GM19467 (cell line): Measurements from ENCODE around the gene GRM7.

Source experiments
- ATAC-seq: cut with Tn5 transposase; IDR thresholded peaks from one replicate; pipeline ENCODE4 v1.9.1; 2021; ENCODE audit warnings: mild to moderate bottlenecking, moderate library complexity; ENCODE audit not compliant: unreplicated experiment

GRM7 gene

DNA sequence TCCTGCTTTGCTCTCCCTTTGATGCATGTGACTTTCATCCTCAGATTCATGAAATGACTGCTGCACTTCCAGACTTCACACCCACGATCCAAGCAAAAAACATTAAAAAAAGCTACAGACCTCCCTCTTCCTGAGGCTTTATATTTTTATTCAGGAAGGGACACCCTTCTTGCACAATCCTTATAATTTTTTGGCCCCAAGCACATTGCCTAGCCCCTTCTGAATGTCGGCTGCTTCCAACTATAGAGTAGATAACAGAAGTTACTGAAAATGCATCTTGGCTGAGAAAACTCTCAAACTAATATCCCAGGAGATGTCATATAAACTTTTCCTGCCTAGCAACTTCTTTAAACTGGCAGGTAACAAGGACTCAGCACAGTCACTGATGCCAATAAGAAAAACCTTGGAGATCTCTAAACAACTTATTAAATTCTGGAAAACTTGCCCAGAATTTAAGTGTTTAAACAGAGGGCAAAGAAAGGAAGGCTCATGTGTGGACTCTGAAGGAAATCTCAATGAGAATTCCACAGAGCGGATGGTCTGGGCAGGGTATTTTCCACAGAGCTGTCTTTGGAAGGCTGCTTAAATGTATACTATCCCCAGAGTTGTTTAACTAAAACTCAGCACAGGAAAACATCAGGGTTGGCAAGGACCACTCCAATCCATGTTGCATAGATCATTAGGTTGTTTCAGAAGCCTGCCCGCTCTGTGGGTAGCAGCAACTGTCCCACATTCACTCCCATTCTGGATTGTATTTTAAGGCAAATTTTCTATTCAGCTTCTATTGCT is 893.9 kb downstream of the GRM7 start:
- ATAC-seq = no peak

DNA sequence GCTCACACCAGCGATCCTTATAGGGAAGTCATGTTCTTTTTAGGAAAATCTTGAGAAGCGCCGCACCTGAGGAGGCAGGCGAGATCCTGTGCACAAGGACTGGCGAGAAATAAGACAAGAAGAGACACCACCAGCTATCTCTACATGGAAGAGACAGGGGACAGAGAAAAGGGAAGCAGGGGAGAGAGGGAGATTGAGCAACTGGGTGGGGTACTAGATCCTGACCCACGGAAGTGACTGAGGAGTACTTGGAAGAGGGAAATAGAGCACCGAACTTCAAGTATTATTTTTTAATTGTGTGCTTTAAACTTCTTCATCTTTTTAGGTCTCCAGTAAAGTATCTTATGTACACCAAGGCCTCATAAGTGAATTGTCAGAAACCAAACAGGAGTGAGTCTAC is 898.7 kb downstream of the GRM7 start:
- ATAC-seq = no peak

DNA sequence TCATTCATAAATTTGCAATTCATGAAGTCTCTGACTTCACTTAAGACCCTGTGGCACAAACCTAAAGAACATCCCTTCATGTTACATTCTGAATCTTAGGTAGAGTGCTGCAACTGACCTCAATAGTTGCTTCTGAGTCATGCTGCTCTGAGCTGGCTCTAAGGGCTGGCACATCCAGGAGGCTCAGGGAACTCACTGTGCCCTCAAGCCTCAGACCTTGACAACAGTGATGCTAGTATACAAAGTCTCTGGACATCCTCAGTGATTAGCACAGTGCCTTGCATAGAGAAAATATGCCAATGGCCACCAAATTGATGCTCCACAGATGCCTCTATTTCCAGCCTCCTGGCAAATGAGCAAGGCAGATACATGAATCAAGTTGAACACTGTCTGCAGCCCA is 899.8 kb downstream of the GRM7 start:
- ATAC-seq = no peak

DNA sequence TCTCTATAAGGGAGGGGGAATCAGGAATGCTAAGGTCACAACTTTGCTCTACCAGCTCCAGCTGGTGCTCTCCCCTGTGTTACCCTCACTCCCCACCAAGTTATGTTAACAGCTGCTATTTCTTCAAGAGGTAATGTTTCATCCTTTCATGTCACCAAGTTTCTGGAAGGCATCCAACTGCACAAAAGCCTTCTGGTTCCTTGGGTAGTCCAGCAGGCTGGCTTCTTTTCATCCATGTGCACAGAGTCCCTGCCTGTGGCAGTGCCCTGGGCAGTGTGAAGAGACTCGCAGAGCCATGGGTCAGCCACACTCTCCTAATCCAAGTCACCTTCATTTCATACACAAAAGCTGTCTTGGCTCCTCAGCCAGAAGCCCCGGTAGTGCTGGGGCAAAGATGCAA is 903.2 kb downstream of the GRM7 start:
- ATAC-seq = no peak

DNA sequence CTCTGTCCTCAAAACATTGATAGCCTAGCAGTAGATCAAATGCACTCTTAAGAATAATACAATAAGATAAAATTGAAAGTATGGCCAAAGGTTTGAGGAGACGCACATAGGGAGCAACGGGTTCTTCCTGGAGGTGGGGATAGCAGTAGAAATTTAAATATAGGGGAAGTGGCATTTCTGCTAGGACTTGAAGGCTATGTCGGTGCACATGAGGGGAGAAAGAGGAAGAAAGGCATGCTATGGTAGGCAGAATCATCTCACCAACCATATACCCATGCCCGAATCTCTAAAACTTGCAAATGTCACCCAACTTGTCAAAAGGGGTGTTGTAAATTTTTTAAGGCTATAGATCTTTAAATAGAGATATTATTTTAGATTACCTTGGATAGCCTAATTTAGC is 905.6 kb downstream of the GRM7 start:
- ATAC-seq = no peak

DNA sequence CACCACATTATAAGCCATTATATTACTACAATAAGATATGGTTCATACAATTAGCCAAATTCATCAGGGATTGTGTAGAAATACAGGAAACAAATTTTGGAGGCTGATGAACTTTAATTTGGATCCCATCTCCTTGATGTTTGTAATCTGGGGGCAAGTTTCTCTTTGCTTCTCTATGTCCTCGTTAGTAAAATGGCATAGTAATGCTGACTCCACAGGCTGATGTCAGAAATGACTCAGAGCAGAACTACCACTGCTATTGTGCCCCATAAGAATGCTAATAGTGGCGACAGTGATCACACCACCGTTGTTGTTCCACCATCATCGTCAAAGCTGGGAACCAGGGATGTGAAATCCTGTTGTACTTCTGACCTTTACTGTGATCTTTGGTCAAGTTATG is 918.4 kb downstream of the GRM7 start:
- no peak for ATAC-seq

GRCh38 chr3:7781395-7781794 is 920.5 kb downstream of the GRM7 start:
- ATAC-seq = no peak

- ATAC-seq = no peak
Observed at GRCh38 chr3:7787871-7788828, 927.2 kb downstream of the GRM7 start.

DNA sequence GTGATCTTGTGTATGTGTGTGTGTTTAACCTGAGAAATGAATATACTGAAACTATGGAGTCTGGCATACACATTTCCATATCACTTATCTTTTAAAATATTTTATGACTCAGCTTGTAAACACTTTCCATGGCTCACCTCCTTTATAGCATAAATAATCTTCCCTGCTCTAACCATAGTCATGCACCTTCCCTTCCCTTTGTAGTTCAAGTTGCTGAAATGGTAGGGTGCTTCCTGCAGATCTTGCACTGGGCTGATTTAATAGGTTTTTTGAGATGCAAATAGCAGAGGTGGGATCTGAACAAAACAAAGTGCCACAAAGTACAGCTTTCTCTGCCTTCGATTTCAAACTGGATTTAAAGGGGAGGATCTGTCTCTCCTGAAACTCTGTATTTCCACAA is 928.0 kb downstream of the GRM7 start:
- no peak for ATAC-seq

GRCh38 chr3:7789324-7789723 is 928.4 kb downstream of the GRM7 start:
- ATAC-seq = no peak

GRCh38 chr3:7790141-7790540 is 929.2 kb downstream of the GRM7 start:
- ATAC-seq = no peak
